ENCODE data around the gene PCDH1. TPM values are rescaled to one million over a fixed set of nuclear protein-coding genes. Genes with fewer than 3 reads are reported as not detected.

Gene PCDH1
- total RNA-seq, 1 experiment from 2014 or later, result 67.1 TPM

- no peak overlapping the region for H3K4me3 ChIP-seq (ENCODE audit: insufficient read depth, low read depth, low read length)
- peaks cover 37% of the 10 kb centered on the region for H3K36me3 ChIP-seq (replicated peaks; ENCODE audit: control insufficient read depth, insufficient read depth, low read length)
- H3K27me3 ChIP-seq (ENCODE audit: control insufficient read depth, insufficient read depth, low read length), result no peaks in the 10 kb centered on the region
- no peak for DNase-seq
Measured at GRCh38 chr5:141861194-141861593, 17.0 kb downstream of the PCDH1 start.

DNA sequence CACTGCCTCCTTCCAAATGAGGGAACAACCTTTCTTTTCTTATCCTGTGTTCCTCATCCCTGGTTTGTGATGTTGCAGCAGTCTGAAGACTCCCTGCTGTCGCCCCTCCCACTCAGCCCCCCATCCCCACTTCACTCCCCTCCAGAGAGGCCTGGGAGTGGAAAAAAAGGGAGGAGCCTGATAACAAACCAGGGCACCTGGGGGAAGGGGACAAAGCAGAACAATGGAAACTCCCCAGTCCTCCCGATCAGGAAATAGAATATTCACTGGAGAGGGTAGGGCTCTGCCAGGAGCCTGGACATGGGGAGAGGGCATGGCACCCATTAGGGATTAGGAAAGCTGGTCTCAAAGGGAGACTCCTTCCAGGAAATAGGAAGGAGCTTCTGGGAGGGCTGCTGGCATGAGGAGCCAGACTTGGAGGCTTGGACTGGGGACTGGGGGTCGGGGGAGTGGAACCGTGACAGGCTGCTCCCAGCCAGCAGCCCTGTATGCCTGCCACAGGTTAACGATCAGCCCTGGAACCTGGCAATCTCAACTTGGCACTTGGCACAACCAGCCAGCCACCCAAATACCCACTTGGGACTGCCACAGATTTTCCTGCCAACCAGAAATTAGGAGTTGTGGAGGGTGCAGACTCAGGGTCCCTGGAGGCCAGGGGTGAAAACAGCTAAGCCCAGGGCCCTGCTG is 20.0 kb downstream of the PCDH1 start:
- no peaks in the 10 kb centered on the region for H3K27me3 ChIP-seq (ENCODE audit: control insufficient read depth, insufficient read depth, low read length)
- peaks cover 13% of the 10 kb centered on the region for H3K36me3 ChIP-seq (replicated peaks; ENCODE audit: control insufficient read depth, insufficient read depth, low read length)
- peak; percentile 93 for DNase-seq

DNA sequence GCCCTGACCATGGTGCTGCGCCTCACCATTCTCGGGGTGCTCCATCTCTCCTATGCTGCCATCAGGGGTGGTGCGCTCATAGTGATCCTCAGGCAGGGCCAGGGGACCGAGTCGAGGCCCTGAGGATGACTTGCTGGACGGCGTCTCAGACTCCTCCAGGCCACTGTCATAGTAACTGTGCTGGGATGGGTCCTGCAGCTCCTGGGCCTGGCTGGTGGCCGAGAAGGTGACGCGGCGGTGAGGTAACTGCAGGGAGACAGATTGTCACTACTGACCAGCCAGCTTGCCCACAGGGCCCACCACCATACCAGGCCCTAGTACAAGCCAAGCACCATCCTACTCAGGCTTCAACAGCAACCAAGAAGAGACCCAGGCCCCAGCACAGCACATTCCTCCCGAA is 21.0 kb downstream of the PCDH1 start:
- Histone ChIP-seq H3K36me3 (replicated peaks; ENCODE audit: control insufficient read depth, insufficient read depth, low read length) (peaks cover 5% of the 10 kb centered on the region), H3K4me3 (ENCODE audit: insufficient read depth, low read depth, low read length) (no peak overlapping the region), H3K27me3 (ENCODE audit: control insufficient read depth, insufficient read depth, low read length) (no peaks in the 10 kb centered on the region)
- DNase-seq, result no peak

More for the DNA sequence above, 20.0 kb downstream of the PCDH1 start:
- no peak overlapping the region for H3K4me3 ChIP-seq (ENCODE audit: insufficient read depth, low read depth, low read length)

DNA sequence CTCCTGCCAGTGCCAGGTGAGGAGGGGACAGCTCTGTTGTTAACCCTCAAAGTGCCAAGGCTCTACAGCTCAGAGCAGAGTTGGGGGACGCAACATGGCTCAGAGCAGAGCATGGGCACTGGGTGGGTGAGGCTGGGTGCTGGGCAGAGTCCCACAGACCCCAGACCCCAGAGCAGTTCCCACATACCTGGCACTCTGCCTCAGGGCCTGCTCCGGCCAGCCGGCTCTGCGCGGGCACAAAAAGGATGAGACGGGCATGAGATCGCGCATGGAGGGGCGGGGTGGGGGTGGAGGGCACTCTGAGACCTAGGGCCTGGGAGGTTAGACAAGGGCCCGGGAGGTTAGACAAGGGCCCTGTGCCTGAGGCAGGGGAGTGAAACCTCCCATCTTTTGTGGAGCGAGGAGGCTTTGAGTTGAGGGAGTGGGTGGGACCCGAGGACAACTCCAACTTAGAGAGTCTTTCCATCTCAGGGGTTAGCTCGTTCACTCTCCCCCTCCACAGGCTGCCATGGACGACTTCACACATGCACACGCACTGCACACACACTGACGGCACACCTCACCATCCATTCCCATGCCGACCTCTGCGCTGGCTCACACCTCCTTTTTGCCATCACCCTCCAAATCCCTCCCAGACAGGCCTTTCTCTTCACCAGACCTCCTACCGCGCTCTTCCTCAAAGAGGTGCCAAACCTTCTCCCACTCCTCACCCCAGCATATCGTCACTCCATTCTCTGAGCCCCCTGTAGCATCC is 22.0 kb downstream of the PCDH1 start:
- H3K4me3 ChIP-seq (ENCODE audit: insufficient read depth, low read depth, low read length), result no peak overlapping the region
- peaks cover 5% of the 10 kb centered on the region for H3K36me3 ChIP-seq (replicated peaks; ENCODE audit: control insufficient read depth, insufficient read depth, low read length)
- peak; percentile 35 for DNase-seq
- no peaks in the 10 kb centered on the region for H3K27me3 ChIP-seq (ENCODE audit: control insufficient read depth, insufficient read depth, low read length)

- DNase-seq, result peak; percentile 56
- Histone ChIP-seq H3K36me3 (replicated peaks; ENCODE audit: control insufficient read depth, insufficient read depth, low read length) (peaks cover 5% of the 10 kb centered on the region), H3K4me3 (ENCODE audit: insufficient read depth, low read depth, low read length) (no peak overlapping the region), H3K27me3 (ENCODE audit: control insufficient read depth, insufficient read depth, low read length) (no peaks in the 10 kb centered on the region)
Measured at GRCh38 chr5:141855265-141856036, 22.8 kb downstream of the PCDH1 start.

DNA sequence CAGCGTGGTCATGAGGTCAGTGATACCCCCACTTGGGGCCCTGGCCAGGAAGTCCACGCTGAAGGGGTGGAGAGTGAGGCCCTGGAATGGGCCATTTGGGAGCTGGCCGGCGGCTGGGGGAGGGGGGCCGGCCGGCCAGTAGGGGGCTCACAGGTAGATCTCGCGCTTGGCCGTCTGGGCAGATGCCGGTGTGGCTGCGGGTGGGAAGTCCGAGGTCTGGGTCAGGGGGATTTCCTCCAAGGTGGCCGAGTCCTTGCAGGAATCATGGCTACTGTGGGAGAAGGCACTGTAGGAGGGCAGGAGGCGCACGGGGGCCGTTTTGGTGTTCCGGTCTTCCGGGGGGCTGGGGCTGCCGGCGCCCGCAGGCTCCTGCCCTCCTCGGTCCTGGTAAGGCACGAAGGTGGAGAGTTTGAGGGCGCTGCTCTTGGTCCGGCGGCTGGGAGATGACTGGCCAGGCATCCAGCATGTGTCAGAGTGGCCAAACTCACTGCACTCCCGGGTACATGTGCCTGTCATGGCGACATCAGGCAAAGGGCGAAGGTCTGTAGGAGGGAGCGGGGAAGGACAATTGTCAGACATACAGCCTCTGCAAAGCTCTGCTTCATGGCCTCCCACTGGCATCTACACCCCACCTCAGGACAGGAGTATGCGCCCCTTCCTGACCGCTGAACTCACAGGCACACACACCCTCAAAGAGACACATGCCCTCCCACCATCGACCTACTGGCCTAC is 24.1 kb downstream of the PCDH1 start:
- no peaks in the 10 kb centered on the region for H3K27me3 ChIP-seq (ENCODE audit: control insufficient read depth, insufficient read depth, low read length)
- DNase-seq, result peak; percentile 92
- no peak overlapping the region for H3K4me3 ChIP-seq (ENCODE audit: insufficient read depth, low read depth, low read length)
- H3K36me3 ChIP-seq (replicated peaks; ENCODE audit: control insufficient read depth, insufficient read depth, low read length), result peaks cover 5% of the 10 kb centered on the region

DNA sequence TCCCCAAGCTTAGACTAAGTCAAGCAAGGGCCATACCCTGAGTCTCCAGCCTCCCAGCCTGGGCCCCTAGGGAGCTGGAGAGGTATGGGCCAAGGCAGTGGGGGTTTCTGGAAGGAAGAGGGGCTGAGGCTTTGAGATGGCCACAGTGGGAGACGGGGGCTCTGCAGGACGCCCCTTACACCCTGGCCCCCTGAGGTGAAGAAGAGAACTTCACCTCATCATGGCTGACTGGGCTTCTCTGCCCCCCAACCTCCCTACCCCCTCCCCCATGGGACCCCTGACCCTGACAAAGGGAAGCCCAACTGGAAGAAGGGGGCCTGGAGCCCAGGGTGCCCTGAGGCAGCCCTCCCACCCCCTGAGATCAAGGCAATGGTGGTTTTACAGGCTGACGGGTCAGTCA is 25.8 kb downstream of the PCDH1 start:
- Histone ChIP-seq H3K27me3 (ENCODE audit: control insufficient read depth, insufficient read depth, low read length) (no peaks in the 10 kb centered on the region), H3K4me3 (ENCODE audit: insufficient read depth, low read depth, low read length) (no peak overlapping the region), H3K36me3 (replicated peaks; ENCODE audit: control insufficient read depth, insufficient read depth, low read length) (peaks cover 5% of the 10 kb centered on the region)
- peak; percentile 42 for DNase-seq

- Histone ChIP-seq H3K36me3 (replicated peaks; ENCODE audit: control insufficient read depth, insufficient read depth, low read length) (peaks cover under 1% of the 10 kb centered on the region; the same call in 1 of the 2 replicates), H3K4me3 (ENCODE audit: insufficient read depth, low read depth, low read length) (no peak overlapping the region), H3K27me3 (ENCODE audit: control insufficient read depth, insufficient read depth, low read length) (no peaks in the 10 kb centered on the region)
- DNase-seq, result peak; percentile 63
Measured at GRCh38 chr5:141851195-141851874, 26.9 kb downstream of the PCDH1 start.

- peak; percentile 80 for DNase-seq
- no peaks in the 10 kb centered on the region; the same call in 1 of the 2 replicates for H3K36me3 ChIP-seq (replicated peaks; ENCODE audit: control insufficient read depth, insufficient read depth, low read length)
- peak overlapping the region; percentile 21; the same call in 1 of the 2 replicates for H3K4me3 ChIP-seq (ENCODE audit: insufficient read depth, low read depth, low read length)
- no peaks in the 10 kb centered on the region for H3K27me3 ChIP-seq (ENCODE audit: control insufficient read depth, insufficient read depth, low read length)
Measured at GRCh38 chr5:141850786-141851185, 27.4 kb downstream of the PCDH1 start.

GRCh38 chr5:141850244-141850768 is 27.9 kb downstream of the PCDH1 start:
- peak overlapping the region; percentile 70 for H3K4me3 ChIP-seq (ENCODE audit: insufficient read depth, low read depth, low read length)
- H3K27me3 ChIP-seq (ENCODE audit: control insufficient read depth, insufficient read depth, low read length), result no peaks in the 10 kb centered on the region
- H3K36me3 ChIP-seq (replicated peaks; ENCODE audit: control insufficient read depth, insufficient read depth, low read length), result no peaks in the 10 kb centered on the region; the same call in 1 of the 2 replicates
- peak; percentile 87 for DNase-seq

GRCh38 chr5:141849415-141850243 is 28.6 kb downstream of the PCDH1 start:
- DNase-seq, result peak; percentile 98
- H3K27me3 ChIP-seq (ENCODE audit: control insufficient read depth, insufficient read depth, low read length), result no peaks in the 10 kb centered on the region
- peak overlapping the region; percentile 70 for H3K4me3 ChIP-seq (ENCODE audit: insufficient read depth, low read depth, low read length)
- H3K36me3 ChIP-seq (replicated peaks; ENCODE audit: control insufficient read depth, insufficient read depth, low read length), result no peaks in the 10 kb centered on the region; the same call in 1 of the 2 replicates

DNA sequence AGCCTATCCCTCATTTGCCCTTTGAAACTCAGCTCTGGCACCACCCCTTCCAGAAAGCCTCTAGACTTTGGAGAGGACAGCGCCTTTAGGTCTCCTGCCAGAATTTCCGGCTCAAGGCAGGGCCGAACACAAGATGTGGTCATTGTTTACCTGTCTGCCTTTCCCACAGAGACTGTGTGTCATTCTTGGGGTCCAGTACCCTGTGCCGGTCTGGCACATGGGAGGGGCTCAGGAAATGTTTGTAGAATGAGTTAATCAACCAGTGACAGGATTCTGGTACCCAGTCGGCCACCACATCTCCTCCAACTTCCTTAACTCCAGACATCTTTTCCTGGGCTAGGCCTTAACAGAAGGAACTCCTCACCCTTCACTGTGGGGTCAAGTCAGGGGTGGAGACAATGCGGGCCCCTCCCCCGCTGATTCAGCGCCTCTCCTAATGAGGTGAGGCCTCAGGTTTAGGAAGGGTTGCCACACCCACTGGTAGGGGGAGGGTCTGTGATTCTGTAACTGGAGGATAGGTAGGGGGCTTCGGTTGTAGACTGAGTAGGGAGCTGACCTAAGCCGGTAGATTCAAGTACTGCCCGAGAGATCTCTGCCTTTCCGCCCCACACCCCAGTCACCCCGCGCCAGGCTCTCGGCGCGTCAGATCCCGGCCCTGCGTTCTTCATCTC is 29.3 kb downstream of the PCDH1 start:
- no peaks in the 10 kb centered on the region; the same call in 1 of the 2 replicates for H3K36me3 ChIP-seq (replicated peaks; ENCODE audit: control insufficient read depth, insufficient read depth, low read length)
- DNase-seq, result peak; percentile 92
- no peaks in the 10 kb centered on the region for H3K27me3 ChIP-seq (ENCODE audit: control insufficient read depth, insufficient read depth, low read length)
- H3K4me3 ChIP-seq (ENCODE audit: insufficient read depth, low read depth, low read length), result peak overlapping the region; percentile 70

All from H7 (cell line).